Body of pancreas (tissue), 4 donors: ENCODE data around the gene PAK6. TPM values are rescaled to one million over a fixed set of nuclear protein-coding genes. Genes with fewer than 3 reads are reported as not detected.

Experiments
- ATAC-seq: fragments of 150-250 bp; one replicate; pipeline ENCODE4 v1.9.1; 2016
- DNase-seq, 4 donors: peaks; one replicate each; pipeline ENCODE4 v3.0.0-alpha.2; 2019
- H3K27ac ChIP-seq, 4 donors: fragments of 200-600 bp; sonication (generic); 1 replicate in 3 of 4; 2 replicates in 1 of 4; pipeline versions ENCODE4 v1.5.1 to v1.6.1; 2016 to 2019; ENCODE audit warnings: mild to moderate bottlenecking in 1 of 4, mixed read lengths in 1 of 4, moderate library complexity in 1 of 4
- H3K27me3 ChIP-seq, 2 donors: fragments of 200-600 bp; sonication (generic); one replicate each; pipeline ENCODE4 v1.6.0; 2016; ENCODE audit warnings: mild to moderate bottlenecking in 1 of 2
- H3K36me3 ChIP-seq, 2 donors: fragments of 200-600 bp; sonication (generic); replicated peaks in 1 of 2; 2 replicates each; pipeline ENCODE4 v1.5.1; 2016; ENCODE audit warnings: low read depth in 2 of 2; ENCODE audit not compliant: insufficient read depth in 1 of 2
- H3K4me1 ChIP-seq: fragments of 200-600 bp; sonication (generic); one replicate; pipeline ENCODE4 v1.6.0; 2016
- H3K4me3 ChIP-seq, 2 donors: fragments of 200-600 bp; sonication (generic); 1 replicate in 1 of 2; 2 replicates in 1 of 2; pipeline ENCODE4 v1.5.1; 2016 to 2019
- H3K9me3 ChIP-seq, 3 donors: fragments of 200-600 bp; sonication (generic); 1 replicate in 2 of 3; 2 replicates in 1 of 3; pipeline ENCODE4 v1.5.1; 2016
- POLR2A ChIP-seq, 3 donors: fragments of 450-650 bp; IDR thresholded peaks; one replicate each; pipeline ENCODE4 v1.6.1; 2016; ENCODE audit warnings: antibody characterized with exemption in 3 of 3, mild to moderate bottlenecking in 2 of 3
- WGBS, 2 donors: methylation state at CpG; one replicate each; pipeline ENCODE4 v1.1.5; 2017; 5-methylcytosine and 5-hydroxymethylcytosine counted together
- intact Hi-C: fragments of 100-400 bp; cut with DNase I; formaldehyde crosslinking; loops from one replicate; pipeline ENCODE4 v1.15.1; 2023
- total RNA-seq, 2 donors: library from RNA; depleted of rRNA; stranded (reverse); fragments of >200 nt; gene quantifications; one replicate each; pipeline ENCODE4 v1.1.0, GENCODE V29; 2016
- TF ChIP-seq, protein P1 (sequence below), 7 experiments: fragments of 450-650 bp in 4 of 7; fragments of 200-600 bp in 3 of 7; sonication (generic) in 3 of 7; IDR thresholded peaks; one replicate each; pipeline ENCODE4 v1.5.1; 2016 to 2019; ENCODE audit warnings: antibody characterized with exemption in 7 of 7

Gene PAK6
- total RNA-seq, 2 donors from 2014 or later, result 14.8 to 22.4 TPM

DNA sequence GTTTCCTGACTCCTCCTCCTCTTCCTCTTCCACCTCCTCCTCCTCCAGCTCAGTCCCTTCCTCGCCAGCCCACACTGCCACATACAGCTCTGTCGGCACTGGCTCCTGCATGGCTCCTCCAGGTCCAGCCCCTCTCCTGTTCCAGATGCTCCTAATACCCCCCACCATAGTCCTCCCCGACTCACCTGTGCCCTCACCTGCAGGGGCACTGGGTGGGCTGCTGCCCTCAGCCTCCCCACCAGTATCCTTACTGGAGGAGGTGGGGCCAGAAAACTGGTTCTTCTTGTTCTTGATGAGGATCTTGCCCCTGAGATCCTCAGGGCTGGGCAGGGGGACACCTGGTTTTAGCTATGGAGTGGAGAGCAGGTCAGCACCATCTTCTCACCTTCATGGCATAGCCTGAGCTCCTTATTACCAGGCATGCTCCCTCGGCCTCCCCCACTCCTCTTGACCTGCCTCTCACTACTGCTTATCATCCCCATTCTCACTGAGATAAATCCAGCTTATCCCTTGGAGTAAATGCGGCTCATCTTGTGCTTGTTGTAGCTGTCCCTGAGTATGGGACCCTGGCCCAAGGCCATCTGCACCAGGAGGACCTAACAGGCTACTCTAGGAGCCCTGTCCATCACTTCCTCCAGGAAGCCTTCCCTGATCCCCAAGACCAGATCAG lies 57.8 kb downstream of the PAK6 start:
- intact Hi-C loops, result no loop called here

DNA sequence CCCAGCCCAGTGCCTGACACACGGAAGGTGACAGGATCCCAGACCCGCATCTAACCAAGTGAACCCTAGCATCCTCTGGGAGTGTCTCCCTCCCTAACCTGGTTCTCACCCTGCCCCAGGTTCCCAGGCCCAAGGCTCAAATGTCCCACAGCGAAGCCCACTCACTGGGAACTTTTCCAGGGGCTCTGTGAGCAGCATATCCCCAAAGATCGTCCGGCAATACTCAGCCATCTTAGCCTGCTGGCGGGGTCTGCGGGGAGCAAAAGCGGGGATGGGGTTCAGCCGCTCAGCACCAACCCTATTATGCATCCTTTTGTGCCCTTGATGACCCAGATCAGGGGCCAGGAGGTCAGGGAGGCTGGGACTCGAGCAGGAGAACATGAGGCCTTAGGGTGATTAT lies 58.5 kb downstream of the PAK6 start:
- Histone ChIP-seq H3K9me3 (no peaks in the 10 kb centered on the region), H3K27ac (no peak overlapping the region), H3K4me1 (peaks cover 14% of the 10 kb centered on the region), H3K36me3 (no peaks in the 10 kb centered on the region), H3K4me3 (no peak overlapping the region), H3K27me3 (no peaks in the 10 kb centered on the region)
- no peak for ATAC-seq
- no peak for TF ChIP-seq POLR2A (IDR thresholded peaks at IDR 0.05)
- TF ChIP-seq, protein P1, sequence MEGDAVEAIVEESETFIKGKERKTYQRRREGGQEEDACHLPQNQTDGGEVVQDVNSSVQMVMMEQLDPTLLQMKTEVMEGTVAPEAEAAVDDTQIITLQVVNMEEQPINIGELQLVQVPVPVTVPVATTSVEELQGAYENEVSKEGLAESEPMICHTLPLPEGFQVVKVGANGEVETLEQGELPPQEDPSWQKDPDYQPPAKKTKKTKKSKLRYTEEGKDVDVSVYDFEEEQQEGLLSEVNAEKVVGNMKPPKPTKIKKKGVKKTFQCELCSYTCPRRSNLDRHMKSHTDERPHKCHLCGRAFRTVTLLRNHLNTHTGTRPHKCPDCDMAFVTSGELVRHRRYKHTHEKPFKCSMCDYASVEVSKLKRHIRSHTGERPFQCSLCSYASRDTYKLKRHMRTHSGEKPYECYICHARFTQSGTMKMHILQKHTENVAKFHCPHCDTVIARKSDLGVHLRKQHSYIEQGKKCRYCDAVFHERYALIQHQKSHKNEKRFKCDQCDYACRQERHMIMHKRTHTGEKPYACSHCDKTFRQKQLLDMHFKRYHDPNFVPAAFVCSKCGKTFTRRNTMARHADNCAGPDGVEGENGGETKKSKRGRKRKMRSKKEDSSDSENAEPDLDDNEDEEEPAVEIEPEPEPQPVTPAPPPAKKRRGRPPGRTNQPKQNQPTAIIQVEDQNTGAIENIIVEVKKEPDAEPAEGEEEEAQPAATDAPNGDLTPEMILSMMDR (IDR thresholded peaks at IDR 0.05), result no peak
- 91 to 92% methylated on average over 8 to 10 of the region's 10 CpGs for WGBS, 2 donors
- intact Hi-C loops, result no loop called here
- no peak for DNase-seq

More for the DNA sequence above, 57.8 kb downstream of the PAK6 start:
- Histone ChIP-seq H3K4me3 (no peak overlapping the region), H3K36me3 (no peaks in the 10 kb centered on the region), H3K4me1 (peaks cover 14% of the 10 kb centered on the region), H3K27ac (no peak overlapping the region), H3K9me3 (no peaks in the 10 kb centered on the region), H3K27me3 (peaks cover 0 to 4% of the 10 kb centered on the region in 2 donors)
- no peak for ATAC-seq
- 83 to 95% methylated on average over 5 of the region's 5 CpGs for WGBS, 2 donors
- TF ChIP-seq, protein P1 (IDR thresholded peaks at IDR 0.05), result no peak
- TF ChIP-seq POLR2A (IDR thresholded peaks at IDR 0.05), result no peak
- no peak for DNase-seq

DNA sequence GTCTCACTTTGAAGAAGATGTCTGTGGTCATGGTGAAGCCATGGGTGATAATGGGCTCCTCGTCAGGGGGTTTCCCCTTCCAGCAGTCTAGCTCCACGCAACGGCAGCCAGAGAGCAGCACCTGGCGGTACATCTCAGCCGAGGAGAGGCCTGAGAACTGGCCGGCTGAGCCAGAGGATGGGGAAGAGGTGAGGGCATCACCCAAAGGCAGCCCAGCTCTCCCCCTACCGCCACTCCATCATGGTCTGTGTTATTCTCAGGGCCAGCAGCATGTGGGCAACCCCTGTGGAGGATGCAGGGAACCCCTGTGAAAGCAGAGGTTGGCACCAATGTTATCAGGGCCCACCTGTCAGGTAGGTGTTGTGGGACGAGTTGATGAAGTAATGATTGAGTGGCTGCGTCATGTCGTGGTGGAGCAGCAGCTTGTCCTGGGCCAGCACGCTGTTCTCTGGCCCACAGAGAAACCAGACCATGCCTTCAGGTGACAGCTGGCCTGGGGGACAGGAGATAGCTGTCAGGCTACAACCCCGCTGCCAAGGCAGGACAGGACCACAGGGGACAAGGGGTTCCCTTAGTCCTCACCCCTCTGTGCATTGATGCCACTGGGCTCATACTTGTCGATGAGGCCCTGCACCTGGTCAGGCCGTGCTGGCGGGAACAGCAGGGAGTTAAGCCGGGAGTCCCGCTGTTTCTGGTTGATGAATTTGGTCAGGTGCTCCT lies 59.5 kb downstream of the PAK6 start:
- no peak overlapping the region for H3K4me3 ChIP-seq
- ATAC-seq (no peak), DNase-seq (no peak)
- H3K4me1 ChIP-seq, result peaks cover 14% of the 10 kb centered on the region
- H3K27me3 ChIP-seq, result no peaks in the 10 kb centered on the region
- no peak for TF ChIP-seq POLR2A (IDR thresholded peaks at IDR 0.05)
- TF ChIP-seq, protein P1 (IDR thresholded peaks at IDR 0.05), result no peak
- WGBS, 2 donors, result 92 to 94% methylated on average over 7 to 17 of the region's 17 CpGs
- H3K36me3 ChIP-seq, result no peaks in the 10 kb centered on the region
- intact Hi-C loops, result no loop called here
- H3K9me3 ChIP-seq, result no peaks in the 10 kb centered on the region
- H3K27ac ChIP-seq, result no peak overlapping the region

DNA sequence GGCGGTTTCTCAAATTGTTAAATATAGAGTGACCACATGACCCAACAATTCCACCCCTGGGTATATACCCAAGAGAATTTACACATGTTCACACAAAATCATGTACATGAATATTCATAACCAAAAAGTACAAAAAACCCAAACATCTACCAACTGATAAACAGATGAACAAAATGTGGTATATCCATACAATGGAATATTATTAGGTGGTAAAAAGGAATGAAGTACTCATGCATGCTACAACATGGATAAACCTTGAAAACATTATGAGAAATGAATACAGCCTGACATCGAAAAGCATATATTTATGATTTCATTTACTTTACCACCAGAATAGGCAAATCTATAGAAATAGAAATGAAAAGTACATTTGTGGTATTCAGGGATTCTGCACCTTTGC lies 61.5 kb downstream of the PAK6 start:
- no peak overlapping the region for H3K4me3 ChIP-seq
- intact Hi-C loops, result no loop called here
- WGBS, 2 donors, result 93 to 100% methylated on average over 2 of the region's 2 CpGs

More for the DNA sequence above, 61.5 kb downstream of the PAK6 start:
- Histone ChIP-seq H3K9me3 (no peaks in the 10 kb centered on the region), H3K4me1 (peaks cover 14% of the 10 kb centered on the region), H3K27me3 (no peaks in the 10 kb centered on the region), H3K36me3 (no peaks in the 10 kb centered on the region), H3K27ac (no peak overlapping the region)
- DNase-seq (no peak), ATAC-seq (no peak)
- TF ChIP-seq, protein P1 (IDR thresholded peaks at IDR 0.05), result no peak
- no peak for TF ChIP-seq POLR2A (IDR thresholded peaks at IDR 0.05)
